Measurements from ENCODE around the gene MS4A15.

DNA sequence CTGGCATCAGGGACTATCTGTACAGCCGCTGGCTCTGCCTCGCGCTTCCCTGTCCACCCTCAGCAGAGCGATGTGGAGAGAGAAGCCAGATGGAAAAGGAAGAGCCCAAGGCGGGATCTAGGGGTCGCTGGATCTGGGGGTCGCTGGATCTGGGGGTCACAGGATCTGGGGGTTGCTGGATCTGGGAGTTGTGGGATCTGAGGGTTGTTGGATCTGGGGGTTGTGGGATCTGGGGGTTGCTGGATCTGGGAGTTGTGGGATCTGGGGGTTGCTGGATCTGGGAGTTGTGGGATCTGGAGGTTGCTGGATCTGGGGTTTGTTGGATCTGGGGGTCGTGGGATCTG, 26.4 kb downstream of the MS4A15 start:
- TF ChIP-seq TCF7 (IDR thresholded peaks at IDR 0.05; ENCODE audit: borderline replicate concordance) (no peak), MTA3 (IDR thresholded peaks at IDR 0.05; ENCODE audit: borderline replicate concordance) (no peak), NR2C1 (IDR thresholded peaks at IDR 0.05) (no peak), NR2C1 (tag; IDR thresholded peaks at IDR 0.05) (no peak)
- TF ChIP-seq, protein P1, sequence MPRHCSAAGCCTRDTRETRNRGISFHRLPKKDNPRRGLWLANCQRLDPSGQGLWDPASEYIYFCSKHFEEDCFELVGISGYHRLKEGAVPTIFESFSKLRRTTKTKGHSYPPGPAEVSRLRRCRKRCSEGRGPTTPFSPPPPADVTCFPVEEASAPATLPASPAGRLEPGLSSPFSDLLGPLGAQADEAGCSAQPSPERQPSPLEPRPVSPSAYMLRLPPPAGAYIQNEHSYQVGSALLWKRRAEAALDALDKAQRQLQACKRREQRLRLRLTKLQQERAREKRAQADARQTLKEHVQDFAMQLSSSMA (CRISPR knock-in tag; IDR thresholded peaks at IDR 0.05), result no peak

All from K562 (cell line).